ENCODE data around the gene RAB9A. TPM values are rescaled to one million over a fixed set of nuclear protein-coding genes. Genes with fewer than 3 reads are reported as not detected.
"Not testable (repeated sequence)": the region's sequence is repeated elsewhere in the genome, so short reads cannot be mapped to it uniquely, and the experiment has no call there.

The RAB9A gene
- total RNA-seq, 4 donors from 2014 or later: 20.2 to 31.8 (median 29.8) TPM

- ATAC-seq (ENCODE audit: low FRiP score): no peak
- no peak for DNase-seq (ENCODE audit: low spot score)
- no peak for TF ChIP-seq CTCF (IDR thresholded peaks at IDR 0.05)
These were observed 28.0 kb downstream of the RAB9A start for GRCh38 chrX:13716905-13717304.

- TF ChIP-seq CTCF (IDR thresholded peaks at IDR 0.05): no peak
- no peak for DNase-seq (ENCODE audit: low spot score)
- no peak for ATAC-seq (ENCODE audit: low FRiP score)
These were observed 29.0 kb downstream of the RAB9A start for GRCh38 chrX:13717700-13718472.

GRCh38 chrX:13719192-13719856, 30.4 kb downstream of the RAB9A start:
- ATAC-seq (ENCODE audit: low FRiP score) (no peak), DNase-seq (ENCODE audit: low spot score) (no peak)
- no peak for TF ChIP-seq CTCF (IDR thresholded peaks at IDR 0.05)

- TF ChIP-seq CTCF (IDR thresholded peaks at IDR 0.05): no peak
- no peak for ATAC-seq (ENCODE audit: low FRiP score)
These were observed 32.4 kb downstream of the RAB9A start for GRCh38 chrX:13721371-13721770.

GRCh38 chrX:13721819-13722519, 33.0 kb downstream of the RAB9A start:
- ATAC-seq (ENCODE audit: low FRiP score): no peak
- TF ChIP-seq CTCF (IDR thresholded peaks at IDR 0.05): no peak

More at GRCh38 chrX:13721371-13721770, 32.4 kb downstream of the RAB9A start:
- no peak for DNase-seq (ENCODE audit: low spot score)

GRCh38 chrX:13724878-13725277, 36.0 kb downstream of the RAB9A start:
- DNase-seq (ENCODE audit: low spot score); ATAC-seq (ENCODE audit: low FRiP score): not testable (repeated sequence)

More at GRCh38 chrX:13721819-13722519, 33.0 kb downstream of the RAB9A start:
- DNase-seq (ENCODE audit: low spot score): no peak

GRCh38 chrX:13726583-13726982, 37.7 kb downstream of the RAB9A start:
- ATAC-seq (ENCODE audit: low FRiP score); DNase-seq (ENCODE audit: low spot score): not testable (repeated sequence)

GRCh38 chrX:13730523-13730922, 41.6 kb downstream of the RAB9A start:
- not testable (repeated sequence) for ATAC-seq (ENCODE audit: low FRiP score); DNase-seq (ENCODE audit: low spot score)
